Immature natural killer cell (primary cell): ENCODE measurements around the gene FBXO21. TPM values are rescaled to one million over a fixed set of nuclear protein-coding genes. Genes with fewer than 3 reads are reported as not detected.
"Not testable (repeated sequence)": the region's sequence is repeated elsewhere in the genome, so short reads cannot be mapped to it uniquely, and the experiment has no call there.

Source experiments
- DNase-seq, 3 donors: peaks; one replicate each; pipeline ENCODE4 v3.0.0; 2022; ENCODE audit warnings: mixed read lengths in 1 of 3
- H3K27ac Mint-ChIP-seq, 6 donors: one replicate each; pipeline ENCODE4 v1.8.0; 2020; ENCODE audit warnings: mixed read lengths in 6 of 6, mild to moderate bottlenecking in 5 of 6, inconsistent platforms in 4 of 6, moderate library complexity in 3 of 6
- H3K27me3 Mint-ChIP-seq, 3 donors: one replicate each; pipeline ENCODE4 v1.8.0; 2020 to 2021; ENCODE audit warnings: low read depth in 3 of 3, mild to moderate bottlenecking in 3 of 3, mixed read lengths in 3 of 3, moderate library complexity in 3 of 3, inconsistent platforms in 1 of 3
- H3K36me3 Mint-ChIP-seq, 3 donors: one replicate each; pipeline ENCODE4 v1.8.0; 2020; ENCODE audit warnings: mixed read lengths in 3 of 3, inconsistent platforms in 2 of 3, mild to moderate bottlenecking in 2 of 3
- H3K4me1 Mint-ChIP-seq, 2 donors: one replicate each; pipeline ENCODE4 v1.8.0; 2020; ENCODE audit warnings: inconsistent platforms in 2 of 2, mild to moderate bottlenecking in 2 of 2, mixed read lengths in 2 of 2, moderate library complexity in 1 of 2
- H3K4me3 Mint-ChIP-seq, 5 donors: one replicate each; pipeline ENCODE4 v1.8.0; 2020; ENCODE audit warnings: mild to moderate bottlenecking in 5 of 5, mixed read lengths in 5 of 5, inconsistent platforms in 3 of 5, moderate library complexity in 3 of 5
- H3K9me3 Mint-ChIP-seq, 6 donors: one replicate each; pipeline ENCODE4 v1.8.0; 2020; ENCODE audit warnings: mild to moderate bottlenecking in 6 of 6, mixed read lengths in 6 of 6, inconsistent platforms in 4 of 6, moderate library complexity in 3 of 6
- polyA plus RNA-seq, 3 donors: library from polyadenylated mRNA; unstranded; fragments of 300-500 nt; fragmentation: Illumina TruSeq; gene quantifications; one replicate each; pipeline ENCODE4 v1.2.3, GENCODE V29; 2021

Gene FBXO21, protein sequence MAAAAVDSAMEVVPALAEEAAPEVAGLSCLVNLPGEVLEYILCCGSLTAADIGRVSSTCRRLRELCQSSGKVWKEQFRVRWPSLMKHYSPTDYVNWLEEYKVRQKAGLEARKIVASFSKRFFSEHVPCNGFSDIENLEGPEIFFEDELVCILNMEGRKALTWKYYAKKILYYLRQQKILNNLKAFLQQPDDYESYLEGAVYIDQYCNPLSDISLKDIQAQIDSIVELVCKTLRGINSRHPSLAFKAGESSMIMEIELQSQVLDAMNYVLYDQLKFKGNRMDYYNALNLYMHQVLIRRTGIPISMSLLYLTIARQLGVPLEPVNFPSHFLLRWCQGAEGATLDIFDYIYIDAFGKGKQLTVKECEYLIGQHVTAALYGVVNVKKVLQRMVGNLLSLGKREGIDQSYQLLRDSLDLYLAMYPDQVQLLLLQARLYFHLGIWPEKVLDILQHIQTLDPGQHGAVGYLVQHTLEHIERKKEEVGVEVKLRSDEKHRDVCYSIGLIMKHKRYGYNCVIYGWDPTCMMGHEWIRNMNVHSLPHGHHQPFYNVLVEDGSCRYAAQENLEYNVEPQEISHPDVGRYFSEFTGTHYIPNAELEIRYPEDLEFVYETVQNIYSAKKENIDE
- polyA plus RNA-seq, result 10 to 100 TPM; 32.2 to 52.7 (median 49.2) TPM

DNA sequence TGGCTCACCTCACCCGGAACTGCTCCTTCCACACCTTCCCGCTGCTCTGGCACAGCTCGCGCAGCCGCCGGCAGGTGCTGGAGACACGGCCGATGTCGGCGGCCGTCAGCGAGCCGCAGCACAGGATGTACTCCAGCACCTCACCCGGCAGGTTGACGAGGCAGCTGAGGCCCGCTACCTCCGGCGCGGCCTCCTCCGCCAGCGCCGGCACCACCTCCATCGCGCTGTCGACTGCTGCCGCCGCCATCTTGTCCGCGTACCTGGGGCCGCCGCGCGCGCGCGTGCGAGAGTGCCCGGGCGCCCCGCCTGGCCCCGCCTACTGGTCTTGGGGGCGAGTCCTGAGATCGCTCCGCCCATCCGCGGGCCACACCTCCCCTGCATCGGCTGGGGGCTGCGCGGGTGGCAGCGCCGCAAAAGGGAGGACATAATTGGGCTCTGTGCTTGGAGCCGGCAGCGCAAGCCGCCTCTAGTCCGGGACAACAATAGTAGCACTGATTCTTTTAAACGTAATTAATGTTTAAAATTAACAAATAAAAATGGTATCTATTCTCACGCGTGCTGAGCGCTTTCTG is at the start of gene FBXO21:
TSS of gene FBXO21 (minus strand) at position 261 of the 572 bp plus-strand sequence. CDS start at position 247, 14 bp downstream.
- H3K4me3 Mint-ChIP-seq, result peak within 1 kb of the TSS; percentile 94 to 96 (median 94)

DNA sequence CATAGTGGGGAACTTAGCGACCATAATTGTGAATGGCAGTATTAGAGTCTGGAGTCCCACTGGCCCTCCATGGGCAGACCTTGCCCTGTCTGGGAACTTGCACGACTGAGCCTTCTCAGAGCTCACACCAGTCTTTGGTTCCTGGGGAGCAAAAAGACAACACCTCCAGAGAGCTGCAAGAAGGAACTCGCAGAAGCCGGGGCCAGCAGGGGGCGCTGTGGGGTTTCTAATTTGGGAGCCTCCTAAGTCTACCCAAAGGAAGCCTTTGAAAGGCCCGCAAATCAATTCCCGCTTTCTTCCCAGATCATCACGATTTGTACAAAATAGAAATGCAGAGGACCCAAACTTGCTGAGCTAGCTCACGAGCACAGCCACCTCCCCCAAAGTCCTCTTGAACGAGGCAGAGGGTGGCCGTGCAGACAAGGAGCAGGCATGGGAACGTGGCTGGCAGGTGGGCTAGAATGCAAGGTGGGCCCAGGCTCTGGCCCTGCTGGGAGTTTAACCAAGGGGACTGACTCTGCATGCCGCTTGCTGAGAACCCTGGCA is 46.3 kb upstream of the FBXO21 start:
- H3K27me3 Mint-ChIP-seq, result peaks cover 1 to 19% (median 8%) of the 10 kb centered on the region in 3 donors
- H3K4me3 Mint-ChIP-seq, result no peak overlapping the region
- no peaks in the 10 kb centered on the region for H3K4me1 Mint-ChIP-seq
- H3K9me3 Mint-ChIP-seq, result no peaks in the 10 kb centered on the region
- peak; percentile 21 to 37 (median 26) for DNase-seq
- no peaks in the 10 kb centered on the region for H3K36me3 Mint-ChIP-seq
- H3K27ac Mint-ChIP-seq, result no peak overlapping the region

More for the DNA sequence above, at the start of gene FBXO21:
- peak; percentile 90 to 93 (median 92) for DNase-seq
- Mint-ChIP-seq H3K27ac (peak within 1 kb of the TSS; percentile 70 to 92 (median 81)), H3K4me1 (peaks cover 22 to 26% of the 10 kb centered on the region in 2 donors), H3K9me3 (no peaks in the 10 kb centered on the region), H3K27me3 (peaks cover 2 to 9% (median 7%) of the 10 kb centered on the region in 3 donors), H3K36me3 (peaks cover under 1 to 5% (median 3%) of the 10 kb centered on the region in 3 donors)

DNA sequence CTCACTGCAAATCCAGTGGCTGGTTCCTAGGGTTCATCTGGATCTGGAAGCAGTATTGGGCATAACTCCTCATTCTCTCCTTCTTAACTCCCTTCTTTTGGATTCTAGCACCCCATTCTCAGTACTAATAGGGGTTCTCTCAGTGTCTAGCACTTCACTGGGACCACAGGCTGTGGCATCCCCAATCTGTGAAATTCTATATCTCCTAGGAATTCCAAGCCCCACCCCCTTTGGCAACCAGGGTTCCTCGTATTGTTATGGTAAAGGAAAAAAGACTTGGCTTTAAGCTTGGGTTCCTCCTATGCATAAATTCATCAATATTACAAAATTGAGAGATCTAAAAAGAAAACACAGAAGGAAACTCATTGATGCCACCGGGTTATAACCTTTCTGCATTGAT is 45.0 kb upstream of the FBXO21 start:
- Mint-ChIP-seq H3K4me3 (no peak overlapping the region), H3K9me3 (no peaks in the 10 kb centered on the region), H3K27me3 (peaks cover 1 to 20% (median 10%) of the 10 kb centered on the region in 3 donors), H3K27ac (no peak overlapping the region), H3K4me1 (no peaks in the 10 kb centered on the region), H3K36me3 (no peaks in the 10 kb centered on the region)
- no peak for DNase-seq

DNA sequence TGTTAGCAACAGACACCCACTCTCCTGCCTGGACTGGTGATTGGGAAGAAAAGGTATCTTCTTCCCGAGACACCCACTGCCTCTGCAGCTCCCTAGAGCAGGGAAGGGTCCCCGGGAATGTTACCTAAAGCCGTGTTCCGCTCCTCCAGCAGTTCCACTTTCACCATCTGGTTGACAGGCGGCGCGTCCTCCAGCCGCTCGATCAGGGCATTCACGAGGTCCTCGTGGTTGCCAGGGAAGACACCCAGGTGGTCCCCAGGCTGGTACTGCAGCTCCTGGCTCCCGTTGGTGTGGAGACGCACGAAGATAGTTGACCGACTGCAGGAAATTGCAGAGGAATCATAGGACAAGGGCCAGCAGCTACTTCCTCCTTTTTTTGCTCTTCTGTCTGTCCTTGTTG is 44.2 kb upstream of the FBXO21 start:
- no peaks in the 10 kb centered on the region for H3K36me3 Mint-ChIP-seq
- H3K4me1 Mint-ChIP-seq, result no peaks in the 10 kb centered on the region
- no peak for DNase-seq
- H3K4me3 Mint-ChIP-seq, result no peak overlapping the region
- no peaks in the 10 kb centered on the region for H3K9me3 Mint-ChIP-seq
- peaks cover 1 to 20% (median 10%) of the 10 kb centered on the region in 3 donors for H3K27me3 Mint-ChIP-seq
- H3K27ac Mint-ChIP-seq, result no peak overlapping the region

DNA sequence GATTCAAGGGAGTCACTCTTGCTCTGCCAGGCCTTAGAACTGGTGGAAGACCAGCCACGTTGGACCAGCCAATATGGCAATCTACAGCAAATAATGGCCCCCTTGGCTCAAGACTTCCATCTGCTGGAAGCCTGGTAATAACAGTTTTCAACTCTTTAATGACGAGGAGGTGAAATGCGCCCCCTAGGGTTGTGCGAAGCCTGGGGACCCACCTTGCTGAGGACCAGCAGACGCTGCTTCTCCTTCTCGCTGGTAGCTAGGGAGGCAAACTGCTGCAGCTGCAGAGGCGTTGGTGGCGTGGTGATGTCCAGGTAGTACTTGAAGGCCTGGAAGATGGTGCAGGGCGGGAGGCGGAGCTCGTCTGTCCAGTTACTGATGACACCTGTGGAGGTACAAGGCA is 41.5 kb upstream of the FBXO21 start:
- H3K27me3 Mint-ChIP-seq, result peaks cover 3 to 24% (median 9%) of the 10 kb centered on the region in 3 donors
- no peak overlapping the region for H3K4me3 Mint-ChIP-seq

DNA sequence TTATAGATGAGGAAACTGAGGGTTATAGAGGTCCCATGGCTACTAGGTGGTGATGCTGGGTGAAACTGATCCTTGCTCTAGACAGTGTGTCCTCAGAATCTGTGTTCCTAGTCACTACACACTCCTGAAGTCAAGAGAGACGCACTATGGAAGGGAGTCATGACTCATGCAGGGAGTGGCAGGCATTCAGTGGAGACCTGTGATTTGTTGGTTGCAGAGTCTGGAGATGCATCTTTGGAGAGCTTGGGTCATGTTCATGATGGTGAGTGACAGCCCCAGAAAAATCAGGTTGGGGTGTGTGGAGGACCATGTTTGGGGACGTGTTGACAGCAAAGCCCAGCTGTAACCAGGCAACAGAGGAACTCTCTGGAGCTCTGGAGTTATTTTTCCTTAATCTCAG is 38.0 kb upstream of the FBXO21 start:
- H3K27me3 Mint-ChIP-seq, result peaks cover 3 to 15% (median 3%) of the 10 kb centered on the region in 3 donors
- no peak for DNase-seq
- H3K36me3 Mint-ChIP-seq, result no peaks in the 10 kb centered on the region
- H3K4me1 Mint-ChIP-seq, result no peaks in the 10 kb centered on the region
- no peak overlapping the region for H3K4me3 Mint-ChIP-seq
- H3K27ac Mint-ChIP-seq, result no peak overlapping the region
- H3K9me3 Mint-ChIP-seq, result no peaks in the 10 kb centered on the region

More for the DNA sequence above, 41.5 kb upstream of the FBXO21 start:
- Mint-ChIP-seq H3K9me3 (no peaks in the 10 kb centered on the region), H3K4me1 (no peaks in the 10 kb centered on the region), H3K27ac (no peak overlapping the region), H3K36me3 (no peaks in the 10 kb centered on the region)
- DNase-seq, result no peak

DNA sequence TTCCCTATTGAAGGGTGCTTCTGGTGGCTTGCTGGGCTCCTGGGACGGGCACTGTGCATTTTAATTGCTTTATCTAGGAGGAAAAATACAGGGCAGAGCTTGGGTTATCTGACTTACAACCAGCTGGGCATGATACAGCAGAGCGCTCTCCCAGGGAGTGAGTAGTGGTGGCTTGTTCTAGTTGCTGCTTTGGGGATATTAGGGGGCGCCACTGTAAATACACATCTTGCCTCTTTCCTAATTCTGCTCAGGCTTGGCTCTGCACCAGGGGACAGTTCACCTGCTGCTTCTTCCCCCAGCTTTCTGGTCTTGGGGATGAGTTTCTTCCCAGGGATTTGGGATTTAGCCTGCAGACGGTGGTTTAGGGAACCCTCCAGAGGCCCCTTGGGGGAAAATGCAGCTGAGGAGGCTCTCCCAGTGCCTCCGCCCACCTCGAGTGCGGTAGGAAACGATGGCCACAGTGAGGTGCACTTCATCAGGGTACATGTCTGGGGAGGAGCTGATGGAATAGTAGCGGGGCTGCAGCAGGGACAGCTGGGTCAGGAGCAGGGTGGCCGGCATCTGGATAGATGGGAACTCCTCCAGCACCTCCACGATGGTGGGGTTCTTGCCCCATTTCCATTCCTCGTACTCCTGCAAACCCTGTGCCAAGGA is 36.9 kb upstream of the FBXO21 start:
- Mint-ChIP-seq H3K4me1 (no peaks in the 10 kb centered on the region), H3K4me3 (no peak overlapping the region)
- no peak for DNase-seq

DNA sequence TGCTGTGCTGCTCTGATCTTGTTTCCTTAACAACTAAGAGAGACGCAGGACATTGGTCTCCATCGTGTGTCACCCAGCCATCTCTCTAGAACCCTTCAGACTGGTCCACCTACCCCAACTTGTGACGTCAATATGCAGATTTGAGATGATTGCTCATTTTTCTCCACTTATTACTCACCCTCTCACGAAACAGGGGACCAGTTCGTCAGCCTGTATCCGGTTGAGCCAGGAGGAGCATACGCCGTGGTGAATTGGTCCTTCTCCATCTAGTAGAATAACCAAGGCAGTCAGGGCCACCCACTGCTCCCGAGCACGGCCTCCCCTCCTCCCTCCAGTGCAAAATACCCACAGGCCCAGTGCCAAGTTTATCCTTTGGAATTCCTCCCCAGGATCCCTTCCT is 36.2 kb upstream of the FBXO21 start:
- H3K27me3 Mint-ChIP-seq, result peaks cover 3 to 10% (median 6%) of the 10 kb centered on the region in 3 donors
- no peaks in the 10 kb centered on the region for H3K9me3 Mint-ChIP-seq
- no peak for DNase-seq
- H3K4me1 Mint-ChIP-seq, result no peaks in the 10 kb centered on the region
- no peak overlapping the region for H3K4me3 Mint-ChIP-seq
- H3K36me3 Mint-ChIP-seq, result no peaks in the 10 kb centered on the region
- H3K27ac Mint-ChIP-seq, result no peak overlapping the region

More for the DNA sequence above, 36.9 kb upstream of the FBXO21 start:
- H3K27ac Mint-ChIP-seq, result no peak overlapping the region
- H3K27me3 Mint-ChIP-seq, result peaks cover 3 to 16% (median 6%) of the 10 kb centered on the region in 3 donors
- no peaks in the 10 kb centered on the region for H3K9me3 Mint-ChIP-seq
- no peaks in the 10 kb centered on the region for H3K36me3 Mint-ChIP-seq

DNA sequence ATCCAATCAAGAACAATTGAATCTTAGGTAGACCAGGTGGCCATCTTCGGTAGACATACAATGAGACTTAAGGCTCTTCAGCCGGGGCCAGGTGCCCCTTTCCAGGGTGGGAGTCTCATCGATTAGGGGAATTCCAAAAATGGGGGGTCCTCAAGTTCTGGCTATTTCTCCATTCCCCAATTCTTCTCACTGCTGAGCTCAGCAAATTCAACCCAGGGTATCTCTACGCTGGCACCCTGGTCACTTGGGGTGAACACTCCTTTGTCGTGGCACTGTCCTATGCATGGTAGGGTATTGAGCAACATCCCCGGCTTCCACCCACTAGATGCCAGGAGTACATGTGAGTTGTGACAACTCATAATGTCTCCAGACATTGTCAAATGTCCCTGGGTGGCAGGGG is 34.9 kb upstream of the FBXO21 start:
- Mint-ChIP-seq H3K4me1 (no peaks in the 10 kb centered on the region), H3K9me3 (no peaks in the 10 kb centered on the region), H3K4me3 (no peak overlapping the region), H3K36me3 (no peaks in the 10 kb centered on the region), H3K27ac (no peak overlapping the region), H3K27me3 (peaks cover 4 to 10% (median 5%) of the 10 kb centered on the region in 3 donors)
- no peak for DNase-seq

DNA sequence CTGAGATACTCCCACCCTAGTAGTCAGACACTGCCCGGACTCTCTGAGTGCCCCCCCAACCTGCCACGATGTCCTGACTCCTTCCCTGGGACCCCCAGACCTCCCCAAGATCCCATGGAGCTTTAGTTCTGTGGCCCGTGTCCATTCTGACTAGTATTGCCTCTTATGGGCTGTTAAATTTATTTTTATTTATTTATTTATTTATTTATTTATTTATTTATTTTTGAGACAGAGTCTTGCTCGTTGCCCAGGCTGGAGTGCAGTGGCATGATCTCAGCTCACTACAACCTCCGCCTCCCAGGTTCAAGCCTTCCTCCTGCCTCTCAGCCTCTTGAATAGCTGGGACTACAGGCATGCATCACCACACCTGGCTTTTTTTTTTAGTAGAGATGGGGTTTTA is 30.7 kb upstream of the FBXO21 start:
- DNase-seq, H3K27ac Mint-ChIP-seq, H3K4me3 Mint-ChIP-seq, H3K36me3 Mint-ChIP-seq, H3K4me1 Mint-ChIP-seq, H3K9me3 Mint-ChIP-seq: not testable (repeated sequence)
- peaks cover 4 to 14% (median 5%) of the 10 kb centered on the region in 3 donors for H3K27me3 Mint-ChIP-seq

DNA sequence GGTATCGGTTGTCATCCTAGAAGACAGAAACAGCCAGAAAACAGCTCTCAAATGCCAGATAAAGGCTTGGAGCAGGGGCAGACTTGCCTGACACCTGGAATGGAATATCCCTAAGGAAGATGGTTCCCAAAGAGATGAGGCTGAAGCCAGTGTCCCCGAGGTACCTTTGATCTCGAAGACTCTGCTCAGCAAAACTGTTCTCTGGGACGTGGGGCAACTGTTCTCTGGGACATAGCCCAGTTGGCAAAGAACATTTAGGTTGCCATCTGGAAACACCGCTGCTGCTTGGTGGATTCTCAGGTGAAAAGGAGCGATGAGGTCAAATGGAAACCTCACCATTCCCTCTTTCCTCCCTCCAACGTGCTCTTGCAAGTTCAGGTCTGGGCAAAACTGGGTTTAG is 27.9 kb upstream of the FBXO21 start:
- H3K4me1 Mint-ChIP-seq, result no peaks in the 10 kb centered on the region
- no peak overlapping the region for H3K27ac Mint-ChIP-seq
- no peaks in the 10 kb centered on the region for H3K9me3 Mint-ChIP-seq
- no peaks in the 10 kb centered on the region for H3K36me3 Mint-ChIP-seq
- DNase-seq, result no peak
- peaks cover 4 to 14% (median 8%) of the 10 kb centered on the region in 3 donors for H3K27me3 Mint-ChIP-seq
- no peak overlapping the region for H3K4me3 Mint-ChIP-seq

DNA sequence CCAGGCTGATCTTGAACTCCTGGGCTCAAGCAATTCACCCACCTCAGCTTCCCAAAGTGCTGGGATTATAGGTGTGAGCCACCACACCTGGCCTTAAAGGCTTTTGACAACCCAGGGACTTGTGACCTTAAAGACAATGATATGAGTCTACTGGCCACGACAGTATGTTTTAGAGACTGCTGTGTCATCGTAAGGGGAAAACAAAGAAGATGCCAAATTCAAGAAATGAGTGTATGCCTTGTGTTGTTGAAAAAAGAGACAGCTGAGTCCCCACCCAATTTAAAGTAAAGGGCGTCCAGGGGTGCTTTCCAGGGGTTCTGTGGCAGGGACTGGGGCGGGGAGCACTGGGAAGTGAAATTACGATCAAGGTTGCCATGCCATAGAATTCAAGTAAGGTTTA is 26.4 kb upstream of the FBXO21 start:
- Mint-ChIP-seq H3K27ac (no peak overlapping the region), H3K4me1 (no peaks in the 10 kb centered on the region), H3K9me3 (no peaks in the 10 kb centered on the region), H3K4me3 (no peak overlapping the region), H3K36me3 (no peaks in the 10 kb centered on the region), H3K27me3 (peaks cover 4 to 14% (median 5%) of the 10 kb centered on the region in 3 donors)
- no peak for DNase-seq

DNA sequence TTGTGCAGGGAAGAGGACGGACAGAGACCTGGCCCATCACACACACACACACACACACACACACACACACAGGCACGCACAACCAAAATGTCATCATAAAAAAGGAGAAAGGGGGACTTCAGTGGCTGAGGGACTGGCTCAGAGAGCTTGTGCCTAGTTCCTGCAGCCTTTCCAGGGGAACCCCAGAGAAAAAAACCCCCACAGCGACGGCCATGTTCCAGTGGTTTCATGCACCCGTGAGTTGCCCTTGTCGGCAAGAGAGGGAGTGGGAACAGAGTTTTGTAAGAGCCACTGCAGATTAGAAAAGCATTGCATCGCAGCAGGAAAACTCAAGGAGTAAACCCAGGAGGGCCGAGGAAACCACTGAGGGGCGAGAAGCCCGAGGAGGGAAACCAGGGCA is 24.5 kb upstream of the FBXO21 start:
- no peaks in the 10 kb centered on the region for H3K36me3 Mint-ChIP-seq
- no peaks in the 10 kb centered on the region for H3K4me1 Mint-ChIP-seq
- H3K9me3 Mint-ChIP-seq, result no peaks in the 10 kb centered on the region
- DNase-seq, result no peak
- H3K27ac Mint-ChIP-seq, result no peak overlapping the region
- peaks cover 0 to 16% (median 5%) of the 10 kb centered on the region in 3 donors for H3K27me3 Mint-ChIP-seq
- H3K4me3 Mint-ChIP-seq, result no peak overlapping the region
